Myocyte (in vitro differentiated cells): ENCODE measurements around the gene MGAT5. TPM values are rescaled to one million over a fixed set of nuclear protein-coding genes. Genes with fewer than 3 reads are reported as not detected.

Source experiments
- DNase-seq: peaks from one replicate; pipeline ENCODE4 v3.0.0-alpha.2; 2012; ENCODE audit warnings: low read depth
- total RNA-seq: library from RNA; depleted of rRNA; stranded (reverse); fragments of >200 nt; gene quantifications from 2 replicates; pipeline ENCODE4 v1.2.3, GENCODE V29; 2014

MGAT5 gene
- total RNA-seq, 1 donor from 2014 or later, result 20.0 TPM

GRCh38 chr2:134441153-134441863 lies 187.4 kb downstream of the MGAT5 start:
- DNase-seq, result peak; percentile 64

- DNase-seq, result no peak
These were observed 190.1 kb downstream of the MGAT5 start for GRCh38 chr2:134443814-134444480.

GRCh38 chr2:134445116-134445515 lies 191.2 kb downstream of the MGAT5 start:
- DNase-seq, result no peak

- DNase-seq, result no peak
These were observed 192.1 kb downstream of the MGAT5 start for GRCh38 chr2:134445985-134446382.

- peak; percentile 65 for DNase-seq
These were observed 192.6 kb downstream of the MGAT5 start for GRCh38 chr2:134446383-134447017.

GRCh38 chr2:134447669-134448068 lies 193.8 kb downstream of the MGAT5 start:
- DNase-seq, result no peak

- DNase-seq, result no peak
These were observed 194.8 kb downstream of the MGAT5 start for GRCh38 chr2:134448650-134449049.

GRCh38 chr2:134449157-134449556 lies 195.3 kb downstream of the MGAT5 start:
- no peak for DNase-seq

- DNase-seq, result no peak
These were observed 196.1 kb downstream of the MGAT5 start for GRCh38 chr2:134449751-134450513.

- DNase-seq, result no peak
These were observed 197.4 kb downstream of the MGAT5 start for GRCh38 chr2:134451347-134451630.

- DNase-seq, result no peak
These were observed 198.3 kb downstream of the MGAT5 start for GRCh38 chr2:134452042-134452733.

- no peak for DNase-seq
These were observed 199.6 kb downstream of the MGAT5 start for GRCh38 chr2:134453476-134453875.

GRCh38 chr2:134453973-134454372 lies 200.1 kb downstream of the MGAT5 start:
- no peak for DNase-seq

GRCh38 chr2:134454426-134454825 lies 200.6 kb downstream of the MGAT5 start:
- DNase-seq, result no peak

GRCh38 chr2:134454931-134455330 lies 201.1 kb downstream of the MGAT5 start:
- no peak for DNase-seq

GRCh38 chr2:134455426-134455825 lies 201.6 kb downstream of the MGAT5 start:
- DNase-seq, result no peak

GRCh38 chr2:134457353-134457752 lies 203.5 kb downstream of the MGAT5 start:
- no peak for DNase-seq

GRCh38 chr2:134457765-134458472 lies 204.0 kb downstream of the MGAT5 start:
- no peak for DNase-seq

- no peak for DNase-seq
These were observed 204.6 kb downstream of the MGAT5 start for GRCh38 chr2:134458473-134458853.

GRCh38 chr2:134458950-134459349 lies 205.1 kb downstream of the MGAT5 start:
- no peak for DNase-seq
